ENCODE data around the gene MSH3. TPM values are rescaled to one million over a fixed set of nuclear protein-coding genes. Genes with fewer than 3 reads are reported as not detected.

The MSH3 gene
- polyA plus RNA-seq, 1 of the 3 experiments (the other 2 are of a cell fraction), result 3.5 TPM

GRCh38 chr5:80871541-80871961 is 217.1 kb downstream of the MSH3 start:
- CTCF ChIA-PET, result no interaction called here
- peaks cover 19 to 25% of the 10 kb centered on the region in 2 experiments for H3K36me3 ChIP-seq (replicated peaks in 1 of 2; ENCODE audit: control insufficient read depth in 1 of 2, insufficient read depth in 2 of 2, low read length in 1 of 2)

GRCh38 chr5:80874162-80874561 is 219.7 kb downstream of the MSH3 start:
- H3K79me2 ChIP-seq (ENCODE audit: insufficient read depth), result no peaks in the 10 kb centered on the region
- H3K4me3 ChIP-seq (ENCODE audit: low read depth in 2 of 2, low read length in 1 of 2), result no peak overlapping the region
- no peaks in the 10 kb centered on the region for H3K27me3 ChIP-seq (ENCODE audit: insufficient read depth)
- H3K9me3 ChIP-seq, result no peaks in the 10 kb centered on the region
- H3K9me2 ChIP-seq, result no peaks in the 10 kb centered on the region
- no peak overlapping the region for H2AFZ ChIP-seq (ENCODE audit: low read depth)
- CTCF ChIA-PET, result no interaction called here
- no peak overlapping the region for H3K4me2 ChIP-seq
- H3K36me3 ChIP-seq (replicated peaks in 1 of 2; ENCODE audit: control insufficient read depth in 1 of 2, insufficient read depth in 2 of 2, low read length in 1 of 2), result peaks cover 19 to 38% of the 10 kb centered on the region in 2 experiments
- TF ChIP-seq RCOR1 (IDR thresholded peaks at IDR 0.05; ENCODE audit: low read length) (peak; percentile 36; the same call in 1 of the 2 replicates), ELF1 (IDR thresholded peaks at IDR 0.05) (no peak), RAD21 (IDR thresholded peaks at IDR 0.05; ENCODE audit: low read length) (peak; percentile 26)
- 76% methylated on average over 2 of the region's 2 CpGs for WGBS (ENCODE audit: low lambda C conversion rate)
- no peaks in the 10 kb centered on the region for H3F3A ChIP-seq (replicated peaks; ENCODE audit: insufficient read depth)
- POLR2A ChIA-PET, result no interaction called here
- H3K9ac ChIP-seq, result no peak overlapping the region
- peak; percentile 10 for DNase-seq
- peaks cover 0 to 7% of the 10 kb centered on the region in 2 experiments; a peak in 1 of 4 replicates for H3K4me1 ChIP-seq (ENCODE audit: control insufficient read depth in 1 of 2, insufficient read depth in 2 of 2, low read depth in 1 of 2, low read length in 1 of 2)
- H4K20me1 ChIP-seq (ENCODE audit: insufficient read depth), result no peaks in the 10 kb centered on the region
- no peak overlapping the region for H3K27ac ChIP-seq (ENCODE audit: low read depth in 2 of 2, low read length in 1 of 2)

More at GRCh38 chr5:80871541-80871961, 217.1 kb downstream of the MSH3 start:
- Histone ChIP-seq H3K27ac (ENCODE audit: low read depth in 2 of 2, low read length in 1 of 2) (no peak overlapping the region), H4K20me1 (ENCODE audit: insufficient read depth) (no peaks in the 10 kb centered on the region), H3K4me3 (ENCODE audit: low read depth in 2 of 2, low read length in 1 of 2) (no peak overlapping the region), H3K4me2 (no peak overlapping the region), H3K9me2 (no peaks in the 10 kb centered on the region), H3K79me2 (ENCODE audit: insufficient read depth) (no peaks in the 10 kb centered on the region), H3K27me3 (ENCODE audit: insufficient read depth) (no peaks in the 10 kb centered on the region), H3F3A (replicated peaks; ENCODE audit: insufficient read depth) (no peaks in the 10 kb centered on the region), H2AFZ (ENCODE audit: low read depth) (no peak overlapping the region), H3K4me1 (ENCODE audit: control insufficient read depth in 1 of 2, insufficient read depth in 2 of 2, low read depth in 1 of 2, low read length in 1 of 2) (no peaks in the 10 kb centered on the region; a peak in 1 of 4 replicates), H3K9ac (no peak overlapping the region), H3K9me3 (no peaks in the 10 kb centered on the region)
- TF ChIP-seq RCOR1 (IDR thresholded peaks at IDR 0.05; ENCODE audit: low read length) (no peak), YY1 (IDR thresholded peaks at IDR 0.05; ENCODE audit: low read depth) (peak; percentile 33; the same call in 1 of the 2 replicates)
- 47% methylated on average over 3 of the region's 4 CpGs for WGBS (ENCODE audit: low lambda C conversion rate)
- POLR2A ChIA-PET, result no interaction called here
- no peak for DNase-seq

- no peaks in the 10 kb centered on the region for H3F3A ChIP-seq (replicated peaks; ENCODE audit: insufficient read depth)
- no peak for TF ChIP-seq NRF1 (IDR thresholded peaks at IDR 0.05; ENCODE audit: low read depth, low read length)
- no peak for TF ChIP-seq YY1 (IDR thresholded peaks at IDR 0.05; ENCODE audit: low read depth)
- no peak for TF ChIP-seq TAF1 (IDR thresholded peaks at IDR 0.05; ENCODE audit: borderline replicate concordance, low read depth, low read length)
- TF ChIP-seq MXI1 (IDR thresholded peaks at IDR 0.05; ENCODE audit: low read depth, low read length), result no peak
- TF ChIP-seq TCF12 (IDR thresholded peaks at IDR 0.05), result no peak
- TF ChIP-seq REST (IDR thresholded peaks at IDR 0.05; ENCODE audit: low read depth, low read length), result no peak
- TF ChIP-seq RAD21 (IDR thresholded peaks at IDR 0.05; ENCODE audit: low read length), result no peak
- no peak for TF ChIP-seq SMC3 (IDR thresholded peaks at IDR 0.05; ENCODE audit: low read depth, low read length)
- TF ChIP-seq RCOR1 (IDR thresholded peaks at IDR 0.05; ENCODE audit: low read length), result no peak
- no peak for TF ChIP-seq USF1 (IDR thresholded peaks at IDR 0.05; ENCODE audit: borderline replicate concordance, low read depth)
- TF ChIP-seq POLR2AphosphoS5 (IDR thresholded peaks at IDR 0.05; ENCODE audit: low read depth, low read length), result no peak
- TF ChIP-seq GABPA (IDR thresholded peaks at IDR 0.05; ENCODE audit: low read depth), result no peak
- no peak for TF ChIP-seq EP300 (IDR thresholded peaks at IDR 0.05; ENCODE audit: borderline replicate concordance in 1 of 2, low read depth in 1 of 2, low read length in 1 of 2)
- no peak for TF ChIP-seq JUND (IDR thresholded peaks at IDR 0.05)
- no peak for TF ChIP-seq CHD2 (IDR thresholded peaks at IDR 0.05; ENCODE audit: low read length, partially characterized antibody)
- no peak for TF ChIP-seq PBX3 (IDR thresholded peaks at IDR 0.05)
- TF ChIP-seq MEF2A (IDR thresholded peaks at IDR 0.05; ENCODE audit: borderline replicate concordance, low read depth), result no peak
- no peak for TF ChIP-seq RXRA (IDR thresholded peaks at IDR 0.05; ENCODE audit: borderline replicate concordance, low read depth)
These were observed 223.1 kb downstream of the MSH3 start for GRCh38 chr5:80877592-80877991.

More at GRCh38 chr5:80877592-80877991, 223.1 kb downstream of the MSH3 start:
- Histone ChIP-seq H3K9me2 (no peaks in the 10 kb centered on the region), H3K4me3 (ENCODE audit: low read depth in 2 of 2, low read length in 1 of 2) (no peak overlapping the region), H3K27me3 (ENCODE audit: insufficient read depth) (no peaks in the 10 kb centered on the region), H3K27ac (ENCODE audit: low read depth in 2 of 2, low read length in 1 of 2) (no peak overlapping the region; a peak in 1 of 4 replicates), H3K79me2 (ENCODE audit: insufficient read depth) (no peaks in the 10 kb centered on the region), H3K9me3 (no peaks in the 10 kb centered on the region), H3K4me1 (ENCODE audit: control insufficient read depth in 1 of 2, insufficient read depth in 2 of 2, low read depth in 1 of 2, low read length in 1 of 2) (peaks cover 0 to 7% of the 10 kb centered on the region in 2 experiments; a peak in 1 of 4 replicates), H4K20me1 (ENCODE audit: insufficient read depth) (no peaks in the 10 kb centered on the region), H2AFZ (ENCODE audit: low read depth) (no peak overlapping the region), H3K36me3 (replicated peaks in 1 of 2; ENCODE audit: control insufficient read depth in 1 of 2, insufficient read depth in 2 of 2, low read length in 1 of 2) (peaks cover 17 to 38% of the 10 kb centered on the region in 2 experiments), H3K9ac (no peak overlapping the region), H3K4me2 (no peak overlapping the region)
- CTCF ChIA-PET, result no interaction called here
- WGBS (ENCODE audit: low lambda C conversion rate), result 62% methylated on average over 2 of the region's 3 CpGs
- POLR2A ChIA-PET, result no interaction called here
- no peak for DNase-seq
